Left ventricle myocardium inferior (tissue), 1 donor: Measurements from ENCODE around the gene KIF13A. TPM values are rescaled to one million over a fixed set of nuclear protein-coding genes. Genes with fewer than 3 reads are reported as not detected.
"Not testable (repeated sequence)": the region's sequence is repeated elsewhere in the genome, so short reads cannot be mapped to it uniquely, and the experiment has no call there.

Experiments used
- DNase-seq: peaks from one replicate; pipeline ENCODE4 v3.0.0-alpha.2; 2020
- H3K27ac ChIP-seq: fragments of 200-600 bp; replicated peaks from 2 replicates; pipeline ENCODE4 v1.8.0; 2021
- H3K27me3 ChIP-seq: fragments of 200-600 bp; 2 replicates; pipeline ENCODE4 v1.8.0; 2021; ENCODE audit warnings: low read depth
- H3K36me3 ChIP-seq: fragments of 200-600 bp; 2 replicates; pipeline ENCODE4 v1.8.0; 2021
- H3K4me1 ChIP-seq: fragments of 200-600 bp; 2 replicates; pipeline ENCODE4 v1.8.0; 2021
- H3K4me3 ChIP-seq: fragments of 200-600 bp; 2 replicates; pipeline ENCODE4 v1.8.0; 2021; ENCODE audit warnings: mild to moderate bottlenecking, moderate library complexity
- H3K9me3 ChIP-seq: fragments of 200-600 bp; replicated peaks from 2 replicates; pipeline ENCODE4 v1.8.0; 2021
- CTCF ChIP-seq: fragments of 200-600 bp; IDR thresholded peaks from 2 replicates; pipeline ENCODE4 v1.8.0; 2021; ENCODE audit warnings: antibody characterized with exemption, mild to moderate bottlenecking, borderline replicate concordance
- intact Hi-C: fragments of 100-400 bp; cut with micrococcal nuclease; formaldehyde crosslinking; loops from one replicate; pipeline ENCODE4 v1.11.0; 2022
- total RNA-seq: library from RNA; stranded (reverse); fragmentation: NEBNext Ultra II Directional; extraction: Animal tissue kit (Norgen Biotek cat#: 25700); gene quantifications from one replicate; pipeline ENCODE4 v1.2.1, GENCODE V29; 2021
- donor health status: DM: no; HTN: yes; CAD: no; lungs with severe emphysema.

KIF13A gene
- total RNA-seq, 1 donor from 2014 or later, result 85.7 TPM

DNA sequence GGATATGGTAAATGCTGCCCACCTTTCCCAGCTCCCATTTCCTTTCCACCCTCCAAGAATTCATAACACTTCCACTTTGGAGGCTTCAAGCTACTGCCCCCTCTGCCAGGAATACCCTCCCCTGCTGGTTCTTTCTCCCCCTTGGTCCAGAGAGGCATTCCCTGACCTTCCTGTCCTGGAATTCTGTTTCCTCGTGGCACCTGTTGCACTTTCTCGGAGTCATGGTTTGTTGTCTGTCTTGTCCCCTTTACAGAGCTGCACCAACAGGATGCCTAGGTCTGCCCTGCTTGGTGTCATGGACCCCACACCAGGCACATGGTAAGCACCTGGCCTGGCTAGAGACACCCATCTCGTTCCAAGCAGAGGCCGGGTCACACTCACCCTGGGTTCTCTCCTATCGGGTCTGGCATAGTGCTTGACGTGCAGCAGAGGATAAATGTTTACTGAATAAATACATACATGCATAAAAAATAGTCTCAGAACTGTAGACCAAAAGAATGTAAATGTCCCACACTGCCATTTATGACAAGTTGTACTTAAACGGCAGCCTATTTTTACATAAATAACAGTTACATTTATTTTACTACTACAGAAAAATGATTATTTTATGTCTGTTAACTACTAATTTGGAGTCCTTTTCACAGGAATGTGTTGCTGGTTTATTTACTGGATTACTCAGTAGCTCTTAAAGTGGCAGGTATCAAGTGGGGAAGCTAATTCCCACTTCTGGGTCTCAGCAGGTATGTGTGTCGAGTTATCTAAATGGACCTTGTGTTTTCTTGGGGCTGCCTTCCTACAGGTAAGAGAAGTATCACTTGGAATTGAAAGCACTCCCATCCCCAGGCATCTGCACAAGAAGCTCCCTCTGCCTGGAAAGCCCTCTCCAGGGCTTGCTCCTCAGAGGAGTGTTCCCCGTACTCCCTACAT, 69.3 kb downstream of the KIF13A start:
- Histone ChIP-seq H3K9me3 (no peaks in the 10 kb centered on the region), H3K27me3 (no peaks in the 10 kb centered on the region), H3K4me1 (peaks cover 95% of the 10 kb centered on the region), H3K36me3 (no peaks in the 10 kb centered on the region), H3K27ac (peak overlapping the region; percentile 73), H3K4me3 (no peak overlapping the region)
- TF ChIP-seq CTCF, result no peak
- intact Hi-C loops, result no loop called here
- DNase-seq, result no peak

DNA sequence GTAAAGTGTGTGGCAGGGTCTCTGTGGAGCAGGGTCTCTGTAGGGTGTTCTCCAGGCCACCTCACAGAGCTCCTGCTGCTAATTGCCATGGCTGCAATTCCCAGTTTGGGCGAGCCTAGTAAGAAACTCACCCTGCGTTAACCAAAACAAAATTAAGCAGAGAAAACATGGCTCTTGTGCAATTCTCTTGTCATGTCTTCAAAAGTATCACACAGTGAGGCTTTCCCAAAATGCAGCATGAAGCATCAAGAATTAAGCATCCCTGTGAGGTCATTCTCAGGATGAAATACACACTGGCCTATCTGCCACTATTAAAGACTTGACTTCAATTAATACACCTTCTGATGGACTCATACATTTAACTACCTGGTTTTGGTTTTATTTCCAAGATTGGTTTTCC, 72.8 kb downstream of the KIF13A start:
- no peaks in the 10 kb centered on the region for H3K27me3 ChIP-seq
- no peaks in the 10 kb centered on the region for H3K9me3 ChIP-seq
- intact Hi-C loops, result no loop called here
- no peak for TF ChIP-seq CTCF
- H3K36me3 ChIP-seq, result no peaks in the 10 kb centered on the region
- no peak for DNase-seq
- no peak overlapping the region for H3K27ac ChIP-seq
- no peak overlapping the region for H3K4me3 ChIP-seq
- peaks cover 95% of the 10 kb centered on the region for H3K4me1 ChIP-seq

- intact Hi-C loops, result no loop called here
- no peak for DNase-seq
- H3K27ac ChIP-seq, result peak overlapping the region; percentile 34
- H3K9me3 ChIP-seq, result no peaks in the 10 kb centered on the region
- no peaks in the 10 kb centered on the region for H3K27me3 ChIP-seq
- H3K36me3 ChIP-seq, result no peaks in the 10 kb centered on the region
- peaks cover 87% of the 10 kb centered on the region for H3K4me1 ChIP-seq
- no peak for TF ChIP-seq CTCF
- H3K4me3 ChIP-seq, result no peak overlapping the region
Measured at GRCh38 chr6:17912521-17912920, 74.9 kb downstream of the KIF13A start.

- DNase-seq, H3K9me3 ChIP-seq, H3K36me3 ChIP-seq, H3K27me3 ChIP-seq, H3K4me3 ChIP-seq, H3K27ac ChIP-seq, intact Hi-C loops: not testable (repeated sequence)
- H3K4me1 ChIP-seq, result peaks cover 87% of the 10 kb centered on the region
Measured at GRCh38 chr6:17911656-17912055, 75.8 kb downstream of the KIF13A start.

DNA sequence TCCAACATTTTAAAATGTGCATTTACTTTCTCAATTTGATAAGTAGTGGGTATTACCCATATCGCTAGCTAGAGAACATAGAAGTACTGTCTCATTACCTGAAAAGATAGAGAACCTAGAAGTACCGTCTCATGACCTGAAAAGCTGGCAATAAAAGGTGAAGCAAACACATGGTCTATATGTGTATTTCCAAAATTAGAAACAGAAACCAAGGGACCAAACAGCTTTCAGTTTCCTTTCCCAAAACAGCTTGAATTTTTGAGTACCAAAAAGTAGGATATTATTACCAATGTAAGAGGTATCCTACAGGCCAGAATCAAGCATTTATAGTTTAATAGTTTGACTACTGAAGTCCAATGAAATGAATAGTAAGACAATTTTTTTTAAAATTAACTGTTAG, 77.2 kb downstream of the KIF13A start:
- Histone ChIP-seq H3K36me3 (no peaks in the 10 kb centered on the region), H3K4me3 (no peak overlapping the region), H3K4me1 (peaks cover 87% of the 10 kb centered on the region), H3K27me3 (no peaks in the 10 kb centered on the region), H3K9me3 (no peaks in the 10 kb centered on the region), H3K27ac (peak overlapping the region; percentile 37)
- DNase-seq, result no peak
- intact Hi-C loops, result no loop called here
- TF ChIP-seq CTCF, result no peak

GRCh38 chr6:17908831-17909230, 78.6 kb downstream of the KIF13A start:
- DNase-seq, result no peak
- H3K27me3 ChIP-seq, result no peaks in the 10 kb centered on the region
- H3K9me3 ChIP-seq, result no peaks in the 10 kb centered on the region
- no peak for TF ChIP-seq CTCF
- intact Hi-C loops, result no loop called here
- H3K4me3 ChIP-seq, result no peak overlapping the region
- H3K4me1 ChIP-seq, result peaks cover 92% of the 10 kb centered on the region
- no peaks in the 10 kb centered on the region for H3K36me3 ChIP-seq
- no peak overlapping the region for H3K27ac ChIP-seq
